GM18861 (cell line): ENCODE data around the gene MED31.
"Not testable (repeated sequence)": the region's sequence is repeated elsewhere in the genome, so short reads cannot be mapped to it uniquely, and the experiment has no call there.

Experiments used
- ATAC-seq: cut with Tn5 transposase; IDR thresholded peaks from one replicate; pipeline ENCODE4 v1.9.1; 2021; ENCODE audit not compliant: unreplicated experiment

Gene MED31

GRCh38 chr17:6677158-6677831 is 25.9 kb upstream of the MED31 start:
- no peak for ATAC-seq

GRCh38 chr17:6676802-6677157 is 25.4 kb upstream of the MED31 start:
- ATAC-seq, result no peak

- no peak for ATAC-seq
Observed at GRCh38 chr17:6675201-6675825, 23.9 kb upstream of the MED31 start.

GRCh38 chr17:6674586-6674985 is 23.2 kb upstream of the MED31 start:
- ATAC-seq, result no peak

- no peak for ATAC-seq
Observed at GRCh38 chr17:6671431-6671830, 20.0 kb upstream of the MED31 start.

- no peak for ATAC-seq
Observed at GRCh38 chr17:6670999-6671398, 19.6 kb upstream of the MED31 start.

- ATAC-seq, result no peak
Observed at GRCh38 chr17:6670571-6670970, 19.2 kb upstream of the MED31 start.

GRCh38 chr17:6669479-6670212 is 18.2 kb upstream of the MED31 start:
- ATAC-seq, result no peak

- no peak for ATAC-seq
Observed at GRCh38 chr17:6668727-6669425, 17.5 kb upstream of the MED31 start.

- ATAC-seq, result no peak
Observed at GRCh38 chr17:6668219-6668618, 16.8 kb upstream of the MED31 start.

GRCh38 chr17:6667516-6667915 is 16.1 kb upstream of the MED31 start:
- ATAC-seq, result no peak

GRCh38 chr17:6666557-6666956 is 15.2 kb upstream of the MED31 start:
- ATAC-seq, result no peak

- no peak for ATAC-seq
Observed at GRCh38 chr17:6666077-6666521, 14.7 kb upstream of the MED31 start.

GRCh38 chr17:6663200-6663599 is 11.8 kb upstream of the MED31 start:
- not testable (repeated sequence) for ATAC-seq

- no peak for ATAC-seq
Observed at GRCh38 chr17:6661464-6661848, 10.1 kb upstream of the MED31 start.

GRCh38 chr17:6660805-6661463 is 9.5 kb upstream of the MED31 start:
- peak; percentile 62 for ATAC-seq

GRCh38 chr17:6660101-6660500 is 8.7 kb upstream of the MED31 start:
- ATAC-seq, result no peak

- not testable (repeated sequence) for ATAC-seq
Observed at GRCh38 chr17:6658411-6658810, 7.0 kb upstream of the MED31 start.

GRCh38 chr17:6657633-6658287 is 6.4 kb upstream of the MED31 start:
- no peak for ATAC-seq

GRCh38 chr17:6656797-6657632 is 5.6 kb upstream of the MED31 start:
- ATAC-seq, result not testable (repeated sequence)
